ENCODE data around the gene ATG16L1.

ATG16L1 gene

DNA sequence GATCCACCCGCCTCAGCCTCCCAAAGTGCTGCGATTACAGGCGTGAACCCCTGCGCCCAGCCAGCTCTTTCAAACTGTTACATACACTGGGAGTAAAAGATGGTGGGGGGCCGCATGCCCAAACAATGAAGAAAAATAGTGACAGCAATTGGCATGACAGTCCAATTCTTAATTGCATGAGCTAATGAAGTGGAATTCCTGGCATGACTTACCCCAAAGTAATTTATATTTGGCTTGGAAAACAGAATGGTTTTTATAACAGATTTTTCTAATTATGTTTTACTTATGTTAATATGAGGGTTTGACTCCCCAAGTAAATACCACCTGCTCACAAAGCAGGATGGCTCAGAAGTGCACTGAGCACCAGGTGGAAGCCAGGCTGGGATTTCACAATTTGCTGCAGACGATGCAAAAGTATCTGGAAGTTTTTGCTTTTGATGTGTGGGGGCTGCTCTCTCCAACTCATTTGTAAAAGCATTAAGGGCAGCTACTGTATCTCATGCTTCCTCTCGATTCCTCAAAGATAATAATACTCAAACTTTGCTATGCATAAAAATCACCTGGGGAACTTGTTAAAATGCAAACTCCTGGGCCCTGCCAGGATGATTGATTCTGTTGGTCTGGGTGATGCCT, 24.0 kb upstream of the ATG16L1 start:
- no peak for DNase-seq

DNA sequence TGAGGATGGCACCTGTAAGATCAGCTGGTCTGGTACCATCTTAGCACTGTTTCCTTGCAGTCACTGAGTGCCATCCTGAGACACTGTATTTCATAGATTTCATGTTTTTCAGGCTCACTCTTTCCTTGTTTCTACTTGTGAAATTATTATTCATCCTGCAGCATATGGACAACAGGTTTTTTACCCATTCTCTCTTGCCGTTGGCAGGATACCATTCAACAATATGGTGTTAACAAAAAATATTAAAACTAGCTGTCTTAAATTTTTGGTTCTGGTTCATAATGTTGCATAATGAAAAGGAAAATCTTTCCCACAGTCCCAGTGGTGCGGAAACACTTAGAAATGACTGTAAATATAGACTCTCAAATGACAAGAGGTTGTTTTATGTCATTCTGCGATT, 23.1 kb upstream of the ATG16L1 start:
- no peak for DNase-seq

DNA sequence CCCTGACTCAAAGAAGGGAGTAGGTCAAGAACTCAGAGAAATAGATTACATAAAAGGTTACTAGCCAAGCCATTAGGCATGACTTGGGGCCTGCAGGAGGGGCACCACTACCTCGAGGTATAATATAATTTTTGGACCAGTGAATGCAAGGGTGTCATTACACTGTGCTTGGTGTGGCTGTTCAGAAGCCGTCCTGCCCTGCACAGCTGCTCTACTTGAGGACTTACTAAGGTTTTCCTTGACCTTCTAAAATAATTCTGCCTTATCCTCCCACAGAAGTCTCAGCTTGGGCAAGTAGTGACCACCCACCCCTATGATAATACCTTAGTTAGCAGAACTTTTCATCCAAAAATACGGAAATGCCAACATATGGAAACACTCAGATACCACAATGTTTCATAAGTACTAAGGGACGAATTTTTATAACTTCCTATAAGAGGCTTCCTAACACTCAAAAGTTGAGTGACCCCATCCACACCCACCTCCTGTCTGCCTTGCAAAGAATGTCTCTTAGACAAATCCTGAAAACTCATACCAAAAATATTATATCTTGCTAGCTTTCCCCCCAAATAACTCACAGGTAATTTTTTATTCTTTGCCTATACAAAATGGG, 17.7 kb upstream of the ATG16L1 start:
- no peak for DNase-seq

DNA sequence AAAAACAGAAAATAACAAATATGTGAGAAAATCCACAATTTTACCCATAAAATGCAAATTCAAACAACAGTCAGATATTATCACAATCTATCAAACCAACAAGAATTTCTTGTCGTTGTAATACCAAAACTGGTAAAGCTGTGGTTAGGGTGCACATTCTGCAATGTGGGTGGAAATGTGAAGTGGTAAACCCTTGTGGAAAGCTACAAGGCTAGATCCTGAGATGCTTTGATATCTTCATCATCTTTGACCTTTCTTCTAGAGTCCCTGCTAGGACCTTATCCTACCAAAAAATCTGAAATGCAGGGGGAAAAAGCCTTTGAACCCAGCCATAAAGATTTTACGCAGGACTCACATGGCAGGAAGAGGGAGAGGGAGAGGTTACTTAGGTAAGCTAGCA, 17.2 kb upstream of the ATG16L1 start:
- no peak for DNase-seq

DNA sequence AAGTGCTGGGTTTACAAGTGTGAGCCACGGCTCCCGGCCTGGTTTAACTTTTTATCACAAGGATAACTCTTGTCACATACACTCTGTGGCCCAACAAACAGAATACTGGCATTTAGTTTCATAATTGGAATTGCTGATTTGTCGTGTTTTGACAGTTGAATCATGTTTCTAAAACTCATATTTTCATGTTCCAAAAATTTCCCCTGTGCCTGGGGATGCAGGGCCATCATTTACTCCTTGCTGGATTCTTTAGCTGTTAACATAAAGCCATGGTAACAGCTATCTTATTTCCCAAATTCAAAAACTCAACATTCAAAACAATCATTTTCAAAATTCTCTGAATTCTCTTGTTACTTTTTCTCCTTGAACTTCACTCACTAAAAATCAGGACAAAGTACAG, 16.5 kb upstream of the ATG16L1 start:
- DNase-seq: no peak

DNA sequence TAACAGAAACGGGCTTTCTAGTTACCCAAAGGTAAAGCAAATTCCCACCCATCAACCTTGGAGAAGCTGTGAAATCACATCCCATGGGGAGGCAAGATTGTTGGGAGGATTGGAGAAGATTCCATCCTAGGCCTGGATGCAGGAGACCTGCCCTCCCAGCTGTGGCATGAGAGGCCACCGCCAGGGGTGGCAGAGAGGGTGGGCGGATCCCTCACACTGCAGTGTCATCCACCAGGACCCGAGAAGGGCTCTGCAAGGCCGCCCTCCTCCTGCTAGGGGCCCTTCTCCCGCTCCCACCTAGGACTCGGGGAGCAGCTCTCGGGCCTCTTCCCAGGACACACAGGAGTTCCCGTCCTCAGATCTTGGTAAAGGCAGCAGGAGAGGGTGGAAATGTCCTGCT, 15.5 kb upstream of the ATG16L1 start:
- DNase-seq: no peak

DNA sequence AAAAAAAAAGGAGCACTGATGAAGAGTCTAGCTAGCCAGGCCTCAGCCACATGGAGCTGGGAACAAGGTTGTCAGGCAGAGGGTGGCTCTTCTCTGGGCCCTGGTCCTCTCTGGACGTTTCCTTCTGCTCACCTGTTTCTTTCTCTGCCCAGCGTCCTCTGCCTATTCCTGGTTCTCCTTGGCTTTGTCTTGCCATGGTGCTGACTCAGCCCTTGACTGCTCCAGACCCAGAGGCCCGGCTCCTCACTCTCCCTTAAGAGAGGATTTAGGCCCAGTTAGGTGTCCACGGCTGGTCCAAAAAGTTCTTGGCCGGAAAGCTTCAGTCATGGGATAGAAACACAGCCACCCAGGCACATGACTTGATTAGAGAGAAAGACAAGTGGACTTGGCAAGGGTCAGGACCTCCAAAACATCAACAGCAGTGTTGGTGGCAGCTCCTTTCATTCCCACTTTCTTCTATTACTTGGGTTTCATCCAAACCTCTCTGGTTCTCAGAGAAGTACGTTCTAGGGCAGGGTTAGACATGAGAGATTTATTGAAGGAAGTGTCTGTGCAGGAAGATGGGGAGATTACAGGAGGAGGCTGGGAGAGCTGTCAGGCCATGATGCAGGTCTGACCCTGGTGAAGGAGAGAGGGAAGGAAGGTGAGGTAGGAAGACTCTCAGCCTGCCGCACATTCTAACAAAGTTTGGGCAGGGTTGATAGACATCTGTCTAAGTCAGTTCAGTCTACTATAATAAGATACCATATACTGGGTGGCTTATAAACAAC, 14.5 kb upstream of the ATG16L1 start:
- DNase-seq: no peak

DNA sequence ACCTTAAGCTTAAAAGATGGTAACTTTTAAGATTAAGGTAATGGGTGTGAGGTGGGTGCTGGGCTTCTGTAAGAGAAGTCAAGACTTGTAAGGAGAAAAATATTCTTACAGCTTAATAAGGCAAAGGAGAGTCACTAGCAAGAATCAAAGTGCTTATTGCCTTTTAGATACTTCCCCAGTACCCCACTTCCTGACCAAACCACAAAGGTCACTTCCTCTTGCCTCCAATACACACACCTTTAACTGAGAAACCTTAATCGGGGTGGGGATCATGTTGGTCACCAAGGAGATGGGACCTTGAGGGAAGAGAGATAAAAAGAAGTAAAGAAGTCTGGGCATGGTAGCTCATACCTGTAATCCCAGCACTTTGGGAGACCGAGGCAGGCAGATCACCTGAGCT, 10.6 kb upstream of the ATG16L1 start:
- DNase-seq: no peak

DNA sequence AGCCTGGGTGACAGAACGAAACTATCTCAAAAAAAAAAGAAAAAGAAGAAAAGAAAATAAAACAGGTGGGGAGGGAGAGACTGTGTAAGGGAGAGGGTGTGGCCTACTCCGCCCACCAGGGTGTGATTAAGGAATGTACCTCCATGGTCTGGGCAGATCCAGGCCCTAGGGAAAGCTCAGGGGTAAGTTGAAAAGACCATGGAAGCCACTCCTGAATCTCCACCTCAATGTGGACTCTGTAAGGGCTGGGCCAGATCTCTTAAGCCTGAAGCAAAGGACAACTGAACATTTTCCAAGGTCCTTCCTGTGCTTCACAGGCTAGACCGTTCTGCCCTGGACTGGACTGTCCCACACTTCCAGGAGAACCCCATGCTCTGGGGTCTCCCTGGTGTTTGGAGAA, 9.7 kb upstream of the ATG16L1 start:
- DNase-seq: no peak

DNA sequence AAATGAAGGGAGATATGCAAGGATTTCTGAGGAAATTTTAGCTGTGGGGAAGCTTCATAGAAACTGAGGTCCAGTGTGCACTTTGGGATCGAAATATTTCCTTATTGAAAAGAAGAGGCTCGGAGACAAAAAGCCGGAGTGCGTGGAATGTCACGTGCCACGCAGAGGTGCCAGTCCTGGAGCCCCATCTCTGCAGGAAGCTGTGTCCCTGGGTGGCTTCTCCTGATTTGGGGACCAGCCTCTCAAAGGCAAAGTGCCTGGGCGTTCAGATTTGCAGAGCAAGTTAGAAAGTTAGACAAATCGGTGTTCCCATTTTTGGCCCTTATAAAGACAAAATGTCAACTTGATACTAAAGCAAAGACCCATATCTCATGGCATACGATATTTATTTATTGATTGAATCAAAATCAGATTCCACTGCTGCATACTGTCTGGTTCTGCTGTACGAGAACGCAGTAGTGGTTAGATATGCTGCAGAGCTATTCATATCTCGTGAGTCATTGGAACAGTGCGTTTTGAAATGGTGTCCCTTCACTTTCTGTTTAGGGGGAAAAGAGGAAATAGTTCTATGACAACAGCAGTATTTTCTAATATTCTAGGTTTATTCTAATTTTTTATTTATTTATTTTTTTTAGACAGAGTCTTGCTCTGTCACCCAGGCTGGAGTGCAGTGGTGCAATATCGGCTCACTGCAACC, 9.1 kb upstream of the ATG16L1 start:
- DNase-seq: no peak

DNA sequence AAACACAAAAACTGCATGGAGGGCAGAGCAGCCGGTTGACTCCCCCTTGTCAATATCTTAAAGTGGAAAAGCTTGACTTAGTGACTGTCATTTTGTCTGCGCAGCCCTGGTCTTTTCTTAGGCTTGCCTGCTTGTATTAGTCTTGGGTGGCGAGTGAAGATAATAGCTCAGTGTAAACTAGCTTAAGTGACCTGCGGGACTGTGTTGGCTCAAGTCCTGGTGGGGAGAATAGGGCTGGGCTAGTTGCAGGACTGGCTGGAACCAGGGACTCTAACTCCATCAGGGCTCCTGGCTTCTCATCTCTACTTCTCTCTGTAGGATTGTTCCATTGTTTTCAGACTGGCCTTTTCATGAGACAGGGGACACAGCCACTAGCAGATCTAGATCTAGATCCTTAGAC, 8.1 kb upstream of the ATG16L1 start:
- no peak for DNase-seq

DNA sequence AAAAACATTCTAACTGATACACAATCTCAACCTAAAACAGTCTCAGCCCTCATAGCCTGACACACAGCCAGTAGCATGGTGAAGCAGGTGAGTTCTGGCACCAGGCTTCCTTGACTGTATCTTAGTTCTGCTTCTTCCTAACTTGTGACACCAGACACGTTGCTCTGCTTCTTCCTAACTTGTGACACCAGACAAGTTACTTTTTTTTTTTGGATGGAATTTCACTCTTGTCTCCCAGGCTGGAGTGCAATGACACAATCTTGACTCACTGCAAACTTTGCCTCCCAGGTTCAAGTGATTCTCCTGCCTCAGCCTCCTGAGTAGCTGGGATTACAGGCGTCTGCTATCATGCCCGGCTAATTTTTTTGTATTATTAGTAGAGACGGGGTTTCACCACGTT, 6.7 kb upstream of the ATG16L1 start:
- no peak for DNase-seq

DNA sequence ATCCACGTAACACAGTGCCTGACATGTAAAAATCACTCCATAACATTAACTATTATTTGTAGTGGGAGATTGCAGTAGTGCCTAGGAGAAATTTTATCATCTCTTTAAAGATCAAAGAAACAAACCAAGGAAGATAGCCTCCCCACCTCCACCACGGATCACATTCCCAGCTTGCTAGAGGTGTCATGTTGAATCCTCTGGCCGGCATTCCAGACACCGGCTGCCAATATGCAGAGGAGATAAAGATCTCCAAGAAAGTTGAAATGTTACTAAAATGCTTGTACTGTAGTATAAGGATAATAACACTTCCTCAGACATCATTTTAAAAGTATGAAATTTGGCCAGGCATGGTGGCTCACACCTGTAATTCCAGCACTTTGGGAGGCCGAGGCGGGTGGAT, 6.1 kb upstream of the ATG16L1 start:
- no peak for DNase-seq

DNA sequence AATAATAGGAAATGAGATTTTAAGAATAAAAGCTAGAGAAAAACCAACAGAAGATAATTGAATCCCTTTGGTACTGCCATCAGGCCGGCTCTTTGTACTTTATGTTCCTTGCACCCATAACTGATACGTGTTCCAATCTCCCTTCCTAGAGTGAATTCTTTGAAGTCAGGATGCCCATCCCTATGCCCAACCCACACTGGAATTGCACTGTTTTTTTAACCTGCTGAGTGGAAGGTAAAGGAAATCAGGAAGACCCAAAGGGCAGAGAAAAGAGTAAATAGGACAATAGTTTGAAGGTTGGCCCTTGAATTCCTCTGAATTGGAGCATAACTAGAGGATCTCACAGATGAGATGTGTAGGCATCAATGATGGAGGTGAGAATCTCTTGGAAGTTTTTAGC, 4.4 kb upstream of the ATG16L1 start:
- no peak for DNase-seq

DNA sequence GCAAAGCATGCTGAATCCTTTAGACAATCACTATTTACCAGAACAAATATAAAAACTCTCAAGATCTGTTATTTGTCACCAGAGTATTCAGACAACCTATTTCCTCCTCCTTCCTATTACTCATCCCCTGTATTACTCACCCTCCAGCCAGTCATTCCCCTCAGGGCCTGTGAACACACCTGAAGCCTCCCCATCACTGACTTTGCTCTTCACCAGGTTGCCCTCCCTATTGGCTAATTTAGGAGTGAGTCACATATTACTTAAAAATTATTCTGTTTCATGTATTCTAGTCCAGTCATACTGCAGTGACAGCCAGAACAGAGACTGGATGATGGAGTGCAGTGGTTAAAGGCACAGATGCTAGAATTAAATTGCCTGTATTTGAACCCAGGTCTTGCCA, 3.7 kb upstream of the ATG16L1 start:
- no peak for DNase-seq

DNA sequence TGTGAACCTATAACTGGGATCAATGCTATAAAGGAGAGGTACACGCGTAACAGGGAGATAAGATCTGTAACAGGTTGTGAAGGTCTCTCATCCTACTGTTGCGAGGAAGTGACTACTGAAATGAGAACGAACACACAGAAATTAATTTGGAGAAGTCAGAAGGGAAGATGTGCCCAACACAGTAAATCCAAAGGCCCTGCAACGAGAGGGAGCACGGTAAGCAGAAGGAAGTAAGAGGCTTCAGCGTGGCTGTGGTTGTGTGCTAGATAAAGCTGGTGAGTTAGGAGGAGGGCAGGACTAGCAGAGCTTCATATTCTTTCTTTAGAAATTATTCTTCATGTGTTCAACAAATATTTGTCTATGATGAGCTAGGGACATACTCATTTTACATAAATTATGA, 2.5 kb upstream of the ATG16L1 start:
- no peak for DNase-seq

DNA sequence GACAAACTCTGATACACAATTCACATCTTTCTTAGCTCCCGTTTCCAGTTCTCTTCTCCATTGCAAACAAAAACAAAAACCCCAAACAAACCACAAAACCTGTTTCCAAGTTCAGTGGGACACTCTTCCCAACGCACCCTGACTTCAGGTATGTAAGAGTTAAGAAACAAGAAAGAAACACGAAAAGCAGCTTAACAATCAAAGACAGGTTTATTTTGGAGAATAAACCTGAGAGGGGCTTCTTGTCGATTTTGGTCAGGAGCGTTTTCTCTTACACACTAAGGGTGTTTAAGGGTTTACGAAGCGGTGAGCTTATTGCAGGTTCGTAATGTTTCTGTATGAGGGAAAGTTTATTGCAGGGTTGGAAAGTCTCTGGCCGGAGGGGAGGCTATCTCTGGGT, 905 bp upstream of the ATG16L1 start:
- DNase-seq: no peak

DNA sequence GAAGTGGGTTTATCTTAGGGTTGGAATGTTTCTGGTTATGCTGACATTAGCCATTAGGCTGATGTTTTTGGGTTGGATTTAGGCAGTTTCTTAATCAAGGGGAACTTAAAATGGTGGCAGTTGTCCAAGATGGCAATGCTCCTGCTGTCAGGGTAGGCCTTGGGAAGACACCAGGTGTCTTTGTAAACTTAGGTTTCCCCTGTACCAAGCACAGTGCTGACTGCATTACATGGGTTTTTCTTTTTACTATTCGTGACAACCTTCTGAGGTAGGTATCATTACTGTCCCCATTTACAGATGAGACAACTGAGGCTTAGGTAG, 528 bp upstream of the ATG16L1 start:
- no peak for DNase-seq

DNA sequence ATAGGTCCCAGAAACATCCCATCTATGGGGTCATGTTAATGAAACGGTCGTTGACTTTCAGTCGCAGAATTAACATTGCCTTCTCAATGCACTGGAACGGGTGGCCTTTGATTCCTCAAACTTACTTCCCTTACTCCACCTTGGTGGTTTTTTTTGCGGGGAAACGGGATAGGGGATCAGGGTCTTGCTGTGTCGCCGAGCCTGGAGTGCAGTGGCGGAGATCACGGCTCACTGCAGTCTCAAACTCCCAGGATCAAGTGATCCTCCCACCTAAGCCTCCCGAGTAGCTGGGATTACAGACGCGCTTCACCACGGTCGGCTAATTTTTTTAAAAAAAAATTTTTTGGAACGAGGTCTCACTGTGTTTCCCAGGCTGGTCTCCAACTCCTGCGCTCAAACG, 754 bp downstream of the ATG16L1 start:
- DNase-seq: no peak

DNA sequence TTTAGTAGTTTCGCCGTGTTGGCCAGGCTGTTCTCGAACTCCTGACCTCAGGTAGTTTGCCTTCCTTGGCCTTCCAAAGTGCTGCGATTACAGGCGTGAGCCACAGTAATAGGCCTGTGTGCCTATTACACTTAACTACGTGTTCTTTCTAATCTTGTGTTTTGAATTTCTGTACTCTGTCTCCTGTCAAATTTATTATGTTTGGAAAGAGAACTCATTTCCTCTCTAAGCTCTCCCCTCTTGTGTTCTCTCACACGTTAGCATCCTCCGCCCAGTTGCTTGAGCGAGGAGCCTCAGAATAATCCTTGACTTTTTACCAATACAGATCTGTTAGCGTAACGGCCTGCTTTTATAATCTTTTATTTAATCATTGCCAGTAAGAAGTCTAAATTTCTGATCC, 3.7 kb downstream of the ATG16L1 start:
- DNase-seq: no peak

DNA sequence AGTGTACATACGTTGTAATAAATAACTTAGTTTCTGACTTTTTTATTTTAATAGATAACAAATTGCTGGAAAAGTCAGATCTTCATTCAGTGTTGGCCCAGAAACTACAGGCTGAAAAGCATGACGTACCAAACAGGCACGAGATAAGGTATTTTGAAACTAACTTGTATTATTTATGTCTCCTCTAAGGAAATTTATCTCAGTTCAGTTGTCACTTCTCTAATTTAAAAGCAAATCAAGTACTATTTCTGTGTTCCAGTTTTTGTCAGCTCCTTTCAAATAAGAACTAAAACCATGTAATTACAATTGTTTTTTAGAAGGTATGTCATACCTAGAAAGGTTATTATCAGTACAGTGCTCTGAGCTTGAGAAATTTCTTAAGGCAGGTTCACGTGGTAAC, 4.6 kb downstream of the ATG16L1 start:
- no peak for DNase-seq

DNA sequence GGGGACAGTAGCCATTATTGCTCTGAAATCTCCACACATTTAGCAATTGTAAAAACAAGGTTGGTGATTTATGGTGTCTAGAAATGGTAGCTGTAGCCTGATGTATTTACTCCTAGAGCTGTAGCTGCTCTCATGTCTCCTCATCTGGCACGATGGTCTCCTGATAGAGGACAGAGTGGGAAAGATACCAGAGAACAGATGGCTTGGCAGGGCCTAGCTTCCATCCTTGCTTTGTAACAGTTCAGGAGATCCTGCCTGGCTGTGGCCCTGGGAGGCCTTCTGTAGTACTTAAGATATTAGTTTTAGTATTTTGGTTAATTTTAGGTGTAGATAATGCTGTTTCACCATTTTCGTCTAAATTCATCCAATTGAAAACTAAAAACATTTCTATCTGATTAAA, 6.7 kb downstream of the ATG16L1 start:
- no peak for DNase-seq

DNA sequence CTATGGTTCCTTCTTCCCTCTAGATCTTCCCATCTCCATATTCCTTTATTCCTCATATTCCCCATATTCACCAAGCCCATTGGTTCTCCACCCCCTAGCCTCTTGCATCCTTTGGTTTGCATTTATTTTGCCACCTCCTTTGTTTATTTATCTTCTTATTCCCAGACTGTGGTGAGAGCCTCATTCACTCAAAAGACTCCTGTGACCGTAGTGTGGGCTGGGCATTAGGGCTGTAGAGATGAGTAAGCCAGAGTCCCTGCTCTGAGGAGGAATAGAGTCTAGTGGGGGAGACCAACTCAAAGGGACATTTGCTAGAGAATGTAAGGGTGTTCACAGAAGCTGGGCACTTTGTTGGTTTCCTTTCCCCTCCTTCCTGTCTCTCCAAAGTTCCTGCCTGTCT, 8.3 kb downstream of the ATG16L1 start:
- DNase-seq: no peak

DNA sequence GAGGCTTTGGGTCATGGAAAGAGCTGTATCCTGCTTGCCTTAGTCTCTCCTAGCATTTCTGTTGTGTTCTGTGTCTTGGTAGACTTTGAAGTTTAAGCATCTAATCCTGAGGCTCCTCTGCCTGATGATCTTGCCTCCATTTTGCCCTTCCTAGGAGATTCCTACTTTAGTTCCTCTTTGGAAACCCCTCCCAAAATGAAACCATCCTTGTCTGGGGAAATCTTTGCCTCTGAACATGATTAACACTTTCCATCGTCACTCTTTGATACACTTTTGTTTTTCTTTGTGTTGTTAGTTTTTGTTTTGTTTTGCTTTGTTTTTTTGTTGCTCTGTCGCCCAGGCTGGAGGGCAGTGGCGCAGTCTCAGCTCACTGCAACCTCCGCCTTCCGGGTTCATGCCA, 9.2 kb downstream of the ATG16L1 start:
- no peak for DNase-seq
